ENCODE results near the gene RNF166.

DNA sequence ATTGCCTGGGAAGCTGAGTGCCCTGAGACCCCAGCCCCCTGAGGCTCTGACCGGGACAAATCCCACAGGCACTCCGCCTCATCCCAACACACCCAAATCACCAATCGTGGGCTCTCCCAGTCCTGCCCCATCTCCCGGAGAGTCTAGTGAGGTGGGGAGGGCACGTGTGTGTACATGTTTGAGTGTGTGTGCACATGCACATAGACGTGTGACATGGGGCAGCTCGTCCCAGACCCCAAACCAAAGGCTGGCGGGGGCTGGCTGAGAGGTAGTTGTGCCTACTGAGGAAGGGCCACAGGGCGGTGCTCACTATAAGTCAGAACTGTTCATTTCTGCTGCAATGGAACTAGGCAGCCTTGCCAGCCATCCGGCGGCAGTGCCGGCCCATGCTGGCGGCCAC, 28.5 kb downstream of the RNF166 start:
- TF ChIP-seq, protein P1, sequence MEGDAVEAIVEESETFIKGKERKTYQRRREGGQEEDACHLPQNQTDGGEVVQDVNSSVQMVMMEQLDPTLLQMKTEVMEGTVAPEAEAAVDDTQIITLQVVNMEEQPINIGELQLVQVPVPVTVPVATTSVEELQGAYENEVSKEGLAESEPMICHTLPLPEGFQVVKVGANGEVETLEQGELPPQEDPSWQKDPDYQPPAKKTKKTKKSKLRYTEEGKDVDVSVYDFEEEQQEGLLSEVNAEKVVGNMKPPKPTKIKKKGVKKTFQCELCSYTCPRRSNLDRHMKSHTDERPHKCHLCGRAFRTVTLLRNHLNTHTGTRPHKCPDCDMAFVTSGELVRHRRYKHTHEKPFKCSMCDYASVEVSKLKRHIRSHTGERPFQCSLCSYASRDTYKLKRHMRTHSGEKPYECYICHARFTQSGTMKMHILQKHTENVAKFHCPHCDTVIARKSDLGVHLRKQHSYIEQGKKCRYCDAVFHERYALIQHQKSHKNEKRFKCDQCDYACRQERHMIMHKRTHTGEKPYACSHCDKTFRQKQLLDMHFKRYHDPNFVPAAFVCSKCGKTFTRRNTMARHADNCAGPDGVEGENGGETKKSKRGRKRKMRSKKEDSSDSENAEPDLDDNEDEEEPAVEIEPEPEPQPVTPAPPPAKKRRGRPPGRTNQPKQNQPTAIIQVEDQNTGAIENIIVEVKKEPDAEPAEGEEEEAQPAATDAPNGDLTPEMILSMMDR (IDR thresholded peaks at IDR 0.05) = no peak
- TF ChIP-seq POLR2A (IDR thresholded peaks at IDR 0.05) = no peak

Data from lower leg skin (tissue), 3 donors.